IMR-90 (cell line): Measurements from ENCODE around the gene IGDCC3. TPM values are rescaled to one million over a fixed set of nuclear protein-coding genes. Genes with fewer than 3 reads are reported as not detected.

ENCODE experiments used
- MAZ ChIP-seq: IDR thresholded peaks from 2 replicates; pipeline ENCODE4 v1.6.1; 2012; ENCODE audit warnings: low read depth, mild to moderate bottlenecking, low read length, improper control_type of control experiment, moderate library complexity, borderline replicate concordance
- SMC3 ChIP-seq: fragments of 150-350 bp; IDR thresholded peaks from 2 replicates; pipeline ENCODE4 v1.6.1; 2016; ENCODE audit warnings: low read depth, mild to moderate bottlenecking, antibody characterized with exemption, low read length, moderate library complexity
- polyA plus RNA-seq, 3 experiments: library from polyadenylated mRNA; depleted of rRNA; stranded (reverse); fragments of >200 nt; gene quantifications; 2 replicates each; pipeline ENCODE4 v1.2.3, GENCODE V29; 2012; ENCODE audit warnings: low replicate concordance in 1 of 3
- total RNA-seq: library from RNA; depleted of rRNA; stranded (reverse); fragments of >200 nt; gene quantifications from 2 replicates; pipeline ENCODE4 v1.2.3, GENCODE V29; 2012

The IGDCC3 gene
- total and polyA plus RNA-seq, 2 of the 4 experiments (the other 2 are of a cell fraction), result 0.18 to 0.19 TPM

DNA sequence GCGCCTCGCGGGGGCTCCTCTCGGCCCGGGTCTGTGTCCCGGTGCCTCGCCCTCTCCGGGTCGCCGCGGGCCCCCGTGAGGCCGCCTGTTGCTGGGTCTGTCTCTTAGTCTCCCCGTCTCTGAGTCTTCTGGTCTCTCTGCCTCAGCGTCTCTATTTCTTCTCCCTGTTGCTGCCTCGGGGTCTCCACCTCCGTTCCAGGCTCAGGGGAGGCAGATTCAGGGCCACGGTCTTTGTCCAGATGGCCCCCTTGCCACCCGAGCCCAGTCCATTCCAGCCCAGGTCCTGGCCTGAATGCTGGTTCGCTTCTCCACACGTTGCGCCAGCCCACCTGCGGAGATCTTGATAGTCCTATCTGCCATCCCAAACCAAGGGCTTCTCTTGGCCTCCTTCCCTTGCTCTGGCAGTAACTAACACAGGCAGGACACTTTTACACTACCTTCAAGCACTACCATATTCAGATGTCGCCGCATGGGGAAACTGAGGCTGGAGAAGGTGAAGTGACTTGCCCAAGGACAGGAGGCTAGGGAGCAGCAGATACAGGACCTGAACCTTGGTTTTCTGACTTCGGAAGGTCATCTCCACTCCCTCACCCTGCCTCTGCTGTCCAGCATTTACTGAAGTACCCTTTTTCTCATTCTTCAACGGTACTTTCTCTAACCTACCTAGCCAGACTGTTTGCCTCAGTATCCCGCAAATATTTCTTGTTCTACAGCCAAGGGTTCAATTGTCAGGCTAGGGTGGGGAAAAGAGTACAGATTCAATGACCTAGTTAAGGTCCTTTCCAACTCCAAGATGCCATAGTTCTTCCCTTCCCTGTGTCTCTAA is 45.6 kb upstream of the IGDCC3 start (continued):
- TF ChIP-seq SMC3 (no peak), MAZ (no peak)
